T47D (cell line): ENCODE results near the gene THBS3.
"Not testable (repeated sequence)": the region's sequence is repeated elsewhere in the genome, so short reads cannot be mapped to it uniquely, and the experiment has no call there.

ENCODE experiments used
- DNase-seq, 2 experiments: peaks; one replicate each; pipeline versions ENCODE4 v3.0.0 to v3.0.0-alpha.2; 2011 to 2012; ENCODE audit warnings: low read depth in 1 of 2, low spot score in 1 of 2
- JUND ChIP-seq: IDR thresholded peaks from 2 replicates; pipeline ENCODE4 v1.6.1; 2012; ENCODE audit warnings: low read depth
- in situ Hi-C: cut with HindIII; loops from 2 replicates; pipeline ENCODE4 v1.10.0; 2016; ENCODE audit warnings: low sequenced_read_pairs, low pct_unique_long_range_greater_than_20kb

THBS3 gene

DNA sequence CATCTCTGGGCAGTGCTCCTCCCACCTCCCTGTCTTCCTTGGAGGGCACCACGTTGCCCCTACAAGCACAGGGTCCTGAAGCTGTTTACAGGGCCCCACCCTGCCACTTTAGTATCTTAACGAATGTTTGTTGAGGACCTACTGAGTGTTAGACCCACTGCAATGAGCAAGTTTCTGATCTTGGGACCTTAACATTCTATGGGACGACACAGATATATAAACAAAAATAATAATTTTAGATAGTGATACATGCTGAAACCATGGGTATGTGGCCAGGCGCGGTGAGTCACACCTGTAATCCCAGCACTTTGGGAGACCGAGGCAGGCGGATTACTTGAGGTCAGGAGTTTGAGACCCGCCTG lies 37.4 kb upstream of the THBS3 start:
- TF ChIP-seq JUND: no peak
- in situ Hi-C loops: no loop called here
- DNase-seq: no peak

DNA sequence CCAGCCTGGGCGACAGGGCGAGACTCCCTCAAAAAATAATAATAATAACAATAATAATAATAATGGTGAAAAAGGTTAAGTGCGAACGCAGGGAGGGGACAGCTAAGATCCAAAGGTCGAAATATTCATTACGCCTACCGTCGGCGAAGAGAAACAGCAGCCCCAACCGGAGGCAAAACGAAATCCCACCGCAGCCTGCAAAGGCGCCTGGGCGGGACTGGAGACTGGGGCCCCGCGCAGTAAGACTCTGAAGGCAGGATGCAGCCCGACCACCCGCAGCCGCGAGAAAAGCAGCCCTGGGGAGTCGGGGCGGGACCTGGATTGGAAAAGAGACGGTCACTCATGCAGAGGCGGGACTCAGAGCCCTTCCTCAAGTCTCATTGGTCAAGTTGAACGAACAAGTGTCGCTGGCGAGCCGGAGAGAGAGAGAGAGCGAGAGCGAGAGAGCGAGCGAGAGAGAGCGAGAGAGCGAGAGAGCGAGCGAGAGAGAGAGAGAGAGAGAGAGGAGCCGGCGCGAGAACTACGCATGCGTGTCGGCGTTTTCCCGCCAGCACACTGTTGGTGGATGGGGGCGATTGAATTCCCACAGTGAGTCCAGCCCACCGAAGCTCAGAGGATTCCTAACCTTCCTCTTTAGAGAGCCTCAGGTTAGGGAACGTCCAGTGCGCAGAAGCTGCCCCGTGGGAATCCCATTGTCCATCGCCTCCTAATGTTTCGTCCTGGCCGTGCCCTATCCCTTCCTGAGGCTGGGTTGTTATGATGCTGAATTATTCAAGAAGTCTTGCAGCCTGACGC lies 36.9 kb upstream of the THBS3 start:
- in situ Hi-C loops: no loop called here
- DNase-seq: peak; percentile 96 to 100
- TF ChIP-seq JUND: no peak

DNA sequence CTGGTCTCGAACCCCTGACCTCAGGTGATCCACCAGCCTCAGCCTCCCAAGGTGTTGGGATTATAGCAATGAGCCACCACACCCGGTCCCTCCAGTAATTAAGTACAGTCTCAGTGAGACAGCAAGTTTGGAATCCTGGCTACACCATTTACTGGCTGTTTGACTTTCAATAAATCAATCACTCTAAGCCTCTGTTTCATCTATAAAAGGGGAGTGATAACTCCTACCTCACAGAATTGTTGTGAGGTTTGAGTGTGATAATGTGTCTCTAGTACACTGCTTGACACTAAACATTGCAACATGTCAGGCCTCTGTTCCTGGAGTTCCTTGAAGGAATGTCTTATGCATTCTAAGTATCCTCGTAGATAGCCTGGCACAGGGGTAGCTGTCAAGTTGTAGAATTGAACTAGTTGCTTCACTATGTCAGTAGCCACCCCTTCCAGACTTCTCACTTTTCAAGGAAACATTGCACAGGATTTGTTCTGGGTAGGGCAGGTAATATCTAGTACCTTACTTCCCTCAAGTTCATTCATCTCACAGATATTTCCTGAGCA lies 35.2 kb upstream of the THBS3 start:
- in situ Hi-C loops: no loop called here
- DNase-seq: no peak
- no peak for TF ChIP-seq JUND

DNA sequence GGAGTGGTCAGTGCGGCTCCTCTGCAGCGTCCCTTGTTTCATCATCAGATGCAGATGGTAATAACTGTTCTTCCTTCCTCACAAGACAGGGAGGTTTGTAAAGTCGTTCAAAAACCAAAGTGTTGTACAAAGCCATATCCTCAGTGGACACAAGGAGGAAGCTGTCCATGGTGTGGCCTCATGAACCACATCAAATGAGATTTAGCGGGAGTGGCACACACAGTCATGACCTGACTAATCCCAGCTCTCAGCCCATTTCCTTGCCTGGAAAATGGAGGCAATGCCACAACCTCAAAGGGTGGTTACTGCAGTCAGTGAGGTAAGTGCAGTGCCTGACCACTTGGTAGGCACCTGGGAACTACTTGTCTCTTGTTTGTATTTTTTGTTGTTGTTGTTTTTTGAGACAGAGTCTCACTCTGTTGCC lies 34.2 kb upstream of the THBS3 start:
- no peak for DNase-seq
- in situ Hi-C loops: no loop called here
- no peak for TF ChIP-seq JUND

DNA sequence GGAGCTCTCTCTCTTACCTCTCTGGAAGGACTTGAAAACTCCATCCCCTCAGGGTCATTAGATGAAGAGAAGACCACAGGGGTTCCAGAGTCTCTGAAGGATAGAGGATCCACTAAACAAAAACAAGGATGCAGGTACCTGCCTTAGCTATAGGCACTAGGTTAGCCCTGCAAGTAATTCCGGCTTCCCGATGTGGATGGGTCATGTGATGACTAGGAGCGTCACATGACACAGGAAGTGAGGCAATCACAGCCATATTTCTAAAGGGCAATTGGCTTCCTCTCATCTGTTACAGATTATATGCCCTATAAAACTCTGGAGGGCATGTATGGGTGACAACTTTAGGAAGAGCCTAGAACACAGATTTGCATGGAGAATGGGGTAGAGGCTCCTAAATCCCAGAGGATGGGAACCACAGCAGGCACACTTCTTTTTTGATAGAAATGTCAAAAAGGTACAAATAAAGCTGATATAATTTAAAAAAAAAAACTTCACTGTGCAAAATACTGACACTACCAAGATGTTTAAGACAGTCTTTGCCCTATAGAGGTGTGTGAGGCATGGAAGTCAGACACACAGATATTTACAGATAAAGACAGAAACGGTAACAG lies 33.5 kb upstream of the THBS3 start:
- DNase-seq: peak; percentile 80 to 92
- TF ChIP-seq JUND: 0 out of 2 replicates have a peak, but pooled peaks have one; percentile 14
- in situ Hi-C loops: no loop called here

DNA sequence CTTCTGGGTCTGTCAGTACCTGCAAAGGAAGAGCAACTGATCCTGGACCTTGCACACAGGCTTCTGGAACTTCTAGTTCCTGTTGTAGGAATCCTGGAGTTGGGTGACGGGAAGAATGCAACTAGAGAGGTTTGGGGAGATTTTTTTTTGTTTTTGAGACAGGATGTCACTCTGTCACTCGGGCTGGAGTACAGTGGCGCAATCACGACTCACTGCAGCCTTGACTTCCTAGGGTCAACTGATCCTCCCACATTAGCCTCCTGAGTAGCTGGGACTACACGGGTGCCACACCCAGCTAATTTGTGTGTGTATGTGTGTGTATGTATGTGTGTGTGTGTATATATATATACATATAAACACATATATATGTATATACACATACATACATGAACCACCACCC lies 28.8 kb upstream of the THBS3 start:
- in situ Hi-C loops: no loop called here
- TF ChIP-seq JUND: no peak
- no peak for DNase-seq

DNA sequence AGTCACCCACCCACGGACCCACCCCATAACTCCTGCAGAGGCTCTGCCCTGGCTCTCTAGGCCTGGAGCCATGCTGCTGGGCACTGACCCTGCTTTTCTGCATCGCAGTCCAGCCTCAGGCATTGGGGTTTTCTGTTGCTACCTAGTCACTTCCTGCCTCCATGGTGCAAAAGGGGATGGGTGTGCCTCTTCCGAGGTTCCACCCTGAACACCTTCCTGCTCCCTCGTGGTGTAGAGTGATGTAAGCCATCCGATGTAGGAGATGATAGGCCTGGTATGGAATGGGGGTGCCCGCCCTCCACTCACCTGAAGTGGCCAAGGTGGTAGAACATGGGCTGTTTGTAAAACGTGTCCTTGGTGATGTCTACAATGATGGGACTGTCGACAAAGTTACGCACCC lies 27.7 kb upstream of the THBS3 start:
- DNase-seq, in situ Hi-C loops: not testable (repeated sequence)

DNA sequence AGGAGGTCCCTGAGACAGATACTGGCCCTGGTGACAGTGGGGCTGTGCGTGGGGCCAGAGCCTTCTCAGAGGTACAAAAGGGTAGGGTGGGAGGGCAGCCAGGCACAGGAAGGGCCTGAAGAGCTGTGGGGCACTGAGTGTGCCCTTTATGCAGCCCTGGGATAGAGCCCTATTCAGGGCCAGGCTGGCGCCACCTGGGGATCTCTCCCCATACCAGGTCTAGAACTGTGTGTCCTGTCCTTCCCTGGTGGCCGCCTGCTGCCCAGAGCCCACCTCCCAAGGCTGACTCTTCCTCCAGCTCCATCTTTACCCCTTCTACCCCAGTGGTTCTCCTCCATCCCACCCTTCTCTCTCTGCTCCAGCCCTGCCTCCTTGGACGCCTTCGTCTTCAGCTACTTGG lies 25.8 kb upstream of the THBS3 start:
- in situ Hi-C loops, DNase-seq: not testable (repeated sequence)

DNA sequence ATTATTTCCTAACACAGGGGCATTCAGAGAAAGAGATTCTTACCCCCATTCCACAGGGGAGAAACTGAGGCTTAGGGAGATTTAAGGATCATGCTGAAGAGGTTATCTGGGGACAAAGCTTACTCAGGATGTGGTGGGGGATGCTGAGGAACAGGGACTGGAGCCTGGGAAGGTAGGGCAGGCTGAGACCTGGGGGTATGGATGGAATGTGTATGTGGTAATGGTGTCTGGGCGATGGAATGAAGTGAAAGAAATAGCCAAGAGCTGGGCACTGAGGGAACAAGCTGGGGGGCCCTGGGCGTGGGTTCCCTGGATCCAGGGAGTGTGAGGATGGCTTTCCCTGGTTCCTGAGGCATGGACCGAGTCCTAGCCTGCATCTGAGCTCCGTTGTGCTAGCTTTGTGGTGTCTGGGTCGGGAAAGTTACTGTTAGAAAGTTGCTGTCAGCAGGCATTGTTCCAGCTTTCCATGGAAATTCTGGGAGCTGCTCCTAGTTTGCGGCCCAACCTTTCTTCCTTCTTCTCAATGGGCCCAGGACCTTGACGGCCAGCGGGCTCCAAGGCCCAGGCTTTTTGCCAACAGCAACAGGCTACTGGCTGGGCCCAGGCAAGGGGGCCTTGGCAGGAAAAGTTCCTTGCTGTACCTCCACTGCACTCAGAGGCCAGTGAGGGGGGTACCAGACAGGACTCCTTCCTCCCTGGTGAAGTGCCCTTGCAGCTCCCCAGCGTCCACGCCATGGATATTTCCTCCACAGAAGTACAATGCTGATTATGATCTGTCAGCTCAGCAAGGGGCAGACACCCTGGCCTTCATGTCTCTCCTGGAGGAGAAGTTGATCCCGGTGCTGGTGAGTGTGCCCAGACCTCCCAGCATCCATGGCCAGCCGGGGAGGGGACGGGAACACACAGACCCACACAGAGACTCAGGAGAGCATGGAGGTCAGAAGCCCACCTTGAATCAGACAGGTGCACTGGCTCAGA lies 24.6 kb upstream of the THBS3 start:
- DNase-seq, in situ Hi-C loops: not testable (repeated sequence)

DNA sequence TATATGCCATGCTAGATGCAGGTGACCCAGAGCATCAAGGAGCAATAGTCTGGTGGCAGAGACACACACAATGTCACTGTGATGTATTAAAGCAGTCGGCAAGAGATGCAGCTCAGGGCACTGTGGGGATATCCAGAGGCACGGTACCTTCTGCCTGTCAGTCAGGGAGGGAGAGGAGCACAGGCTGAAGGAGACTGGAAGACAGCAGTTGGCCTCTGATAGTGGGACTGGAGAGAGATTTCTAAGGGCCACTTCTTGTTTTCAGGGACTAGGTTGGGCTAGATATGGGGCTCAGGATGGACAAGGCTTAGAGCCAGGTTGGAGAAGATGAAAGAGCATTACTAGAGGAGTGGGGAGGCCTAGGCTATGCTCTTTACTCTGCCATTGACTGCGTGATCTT lies 23.6 kb upstream of the THBS3 start:
- in situ Hi-C loops, DNase-seq: not testable (repeated sequence)

DNA sequence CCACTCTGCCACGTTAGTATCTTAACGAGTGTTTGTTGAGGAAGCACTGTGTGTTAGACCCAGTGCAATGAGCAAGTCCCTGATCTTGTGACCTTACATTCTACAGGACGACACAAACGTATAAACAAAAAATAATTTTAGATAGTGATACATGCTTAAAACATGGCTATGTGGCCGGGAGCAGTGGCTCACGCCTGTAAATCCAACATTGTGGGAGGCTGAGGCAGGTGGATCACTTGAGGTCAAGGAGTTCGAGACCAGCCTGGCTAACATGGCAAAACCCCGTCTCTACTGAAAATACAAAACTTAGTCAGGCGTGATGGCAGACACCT lies 20.4 kb upstream of the THBS3 start:
- no peak for TF ChIP-seq JUND
- DNase-seq: no peak
- in situ Hi-C loops: no loop called here

DNA sequence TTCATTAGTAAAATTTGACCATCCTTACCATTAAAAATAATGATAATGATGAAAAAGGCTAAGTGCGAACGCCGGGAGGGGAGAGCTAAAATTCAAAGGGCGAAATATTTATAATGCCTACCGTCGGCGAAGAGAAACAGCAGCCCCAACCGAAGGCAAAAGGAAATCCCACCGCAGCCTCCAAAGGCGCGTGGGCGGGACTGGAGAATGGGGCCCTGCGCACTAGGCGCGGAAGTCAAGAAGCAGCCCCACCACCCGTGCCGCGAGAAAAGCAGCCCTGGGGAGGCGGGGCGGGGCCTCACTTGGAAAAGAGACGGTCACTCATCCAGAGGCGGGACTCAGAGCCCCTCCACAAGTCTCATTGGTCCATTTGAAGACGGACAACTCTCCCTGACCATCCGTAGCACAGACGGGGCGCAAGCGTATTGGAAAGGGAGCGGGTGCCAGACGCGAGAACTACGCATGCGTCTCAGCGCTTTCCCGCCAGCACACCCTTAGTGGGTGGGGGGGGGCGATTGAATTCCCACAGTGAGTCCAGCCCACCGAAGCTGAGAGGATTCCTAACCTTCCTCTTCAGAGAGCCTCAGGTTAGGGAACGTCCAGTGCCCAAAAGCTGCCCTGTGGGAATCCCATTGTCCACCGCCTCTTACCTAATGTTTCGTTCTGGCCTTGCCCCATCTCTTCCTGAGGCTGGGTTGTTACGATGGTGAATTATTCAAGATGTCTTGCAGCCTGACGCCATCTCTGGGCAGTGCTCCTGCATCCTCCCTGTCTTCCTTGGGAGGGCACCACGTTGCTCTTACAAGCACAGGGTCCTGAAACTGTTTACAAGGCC lies 19.8 kb upstream of the THBS3 start:
- in situ Hi-C loops: no loop called here
- TF ChIP-seq JUND: no peak
- DNase-seq: peak; percentile 99 to 100
